HUES64 (cell line): ENCODE results near the gene HMGCS2.
A peak's percentile ranks its signal among the peaks of the same experiment; 100 is the strongest.

Experiments used
- H3K27ac ChIP-seq: 2 replicates; pipeline ENCODE4 v1.7.0; 2013; ENCODE audit warnings: low read depth, low read length, inconsistent platforms
- H3K27me3 ChIP-seq: 2 replicates; pipeline ENCODE4 v1.6.1; 2013; ENCODE audit warnings: mild to moderate bottlenecking, low read length; ENCODE audit not compliant: insufficient read depth
- H3K36me3 ChIP-seq: 2 replicates; pipeline ENCODE4 v1.6.1; 2013; ENCODE audit warnings: mild to moderate bottlenecking, low read length; ENCODE audit not compliant: insufficient read depth
- H3K4me1 ChIP-seq: 2 replicates; pipeline ENCODE4 v1.6.1; 2013; ENCODE audit warnings: mild to moderate bottlenecking, low read length, moderate library complexity; ENCODE audit not compliant: insufficient read depth
- H3K4me3 ChIP-seq: 2 replicates; pipeline ENCODE4 v1.5.1; 2013; ENCODE audit warnings: mild to moderate bottlenecking, low read length, moderate library complexity
- H3K9ac ChIP-seq: 2 replicates; pipeline ENCODE4 v1.6.1; 2013; ENCODE audit warnings: mild to moderate bottlenecking, low read depth, low read length
- H3K9me3 ChIP-seq: 2 replicates; pipeline ENCODE4 v1.6.1; 2013; ENCODE audit warnings: low read depth, low read length; ENCODE audit not compliant: insufficient read depth
- WGBS: fragments of 150-250, 120-280 bp; methylation state at CpG from one replicate; pipeline ENCODE4 v1.1.7; 2013; ENCODE audit warnings: missing lambda C conversion rate; 5-methylcytosine and 5-hydroxymethylcytosine counted together

Gene HMGCS2

GRCh38 chr1:119731060-119731459 lies 37.6 kb downstream of the HMGCS2 start:
- Histone ChIP-seq H3K27ac (no peak overlapping the region), H3K4me3 (no peak overlapping the region), H3K4me1 (0 out of 2 replicates have a peak, but pooled peaks cover 2% of the 10 kb centered on the region), H3K9me3 (no peaks in the 10 kb centered on the region), H3K36me3 (peaks cover 98% of the 10 kb centered on the region), H3K27me3 (no peaks in the 10 kb centered on the region), H3K9ac (no peak overlapping the region)
- 92% methylated on average over 5 of the region's 5 CpGs for WGBS

- Histone ChIP-seq H3K36me3 (peaks cover 98% of the 10 kb centered on the region), H3K4me3 (no peak overlapping the region), H3K27ac (no peak overlapping the region), H3K9me3 (no peaks in the 10 kb centered on the region), H3K27me3 (no peaks in the 10 kb centered on the region), H3K4me1 (0 out of 2 replicates have a peak, but pooled peaks cover 2% of the 10 kb centered on the region), H3K9ac (no peak overlapping the region)
These were observed 39.7 kb downstream of the HMGCS2 start for GRCh38 chr1:119729044-119729443.

GRCh38 chr1:119727991-119728390 lies 40.7 kb downstream of the HMGCS2 start:
- WGBS = 94% methylated on average over 1 of the region's 1 CpG

GRCh38 chr1:119725626-119726025 lies 43.1 kb downstream of the HMGCS2 start:
- no peak overlapping the region for H3K27ac ChIP-seq
- H3K4me3 ChIP-seq = no peak overlapping the region
- no peaks in the 10 kb centered on the region for H3K9me3 ChIP-seq
- H3K27me3 ChIP-seq = no peaks in the 10 kb centered on the region
- 93% methylated on average over 5 of the region's 5 CpGs for WGBS
- 0 out of 2 replicates have a peak, but pooled peaks cover 2% of the 10 kb centered on the region for H3K4me1 ChIP-seq
- H3K9ac ChIP-seq = no peak overlapping the region
- peaks cover 98% of the 10 kb centered on the region for H3K36me3 ChIP-seq

More at GRCh38 chr1:119727991-119728390, 40.7 kb downstream of the HMGCS2 start:
- no peaks in the 10 kb centered on the region for H3K27me3 ChIP-seq
- H3K27ac ChIP-seq = no peak overlapping the region
- no peaks in the 10 kb centered on the region for H3K9me3 ChIP-seq
- no peak overlapping the region for H3K4me3 ChIP-seq
- peaks cover 98% of the 10 kb centered on the region for H3K36me3 ChIP-seq
- no peak overlapping the region for H3K9ac ChIP-seq
- H3K4me1 ChIP-seq = 0 out of 2 replicates have a peak, but pooled peaks cover 2% of the 10 kb centered on the region

DNA sequence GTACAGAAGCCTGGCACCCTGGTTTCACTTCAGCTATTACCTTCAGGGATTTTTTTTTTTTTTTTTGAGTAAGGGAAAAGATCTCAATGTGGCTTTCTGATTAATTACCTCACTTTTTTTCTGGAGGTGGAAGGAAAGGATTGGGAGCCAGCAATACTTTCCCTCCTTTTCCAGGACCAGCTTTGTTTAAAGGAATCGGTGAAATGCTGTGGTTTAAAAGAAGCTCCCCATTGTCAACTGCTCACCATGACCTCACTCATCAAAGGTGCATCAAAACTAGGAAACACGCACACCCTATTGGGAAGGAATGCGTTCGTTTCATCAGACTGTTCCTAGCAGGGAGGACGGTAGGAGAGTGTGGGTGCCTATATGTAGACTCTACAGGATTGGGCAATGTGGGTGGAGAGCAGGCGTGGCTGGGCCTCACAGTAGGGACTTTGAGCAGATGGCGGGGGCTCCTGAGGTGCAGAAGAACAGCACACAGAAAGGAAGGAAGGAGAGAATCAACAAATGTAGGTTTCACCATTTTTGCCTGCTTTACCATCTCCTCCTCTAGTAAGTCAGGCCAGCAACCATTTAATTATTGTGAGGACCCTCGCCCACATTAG lies 44.0 kb downstream of the HMGCS2 start:
- Histone ChIP-seq H3K36me3 (peaks cover 98% of the 10 kb centered on the region), H3K27ac (no peak overlapping the region), H3K27me3 (no peaks in the 10 kb centered on the region), H3K9ac (no peak overlapping the region), H3K4me1 (0 out of 2 replicates have a peak, but pooled peaks cover 2% of the 10 kb centered on the region), H3K4me3 (no peak overlapping the region), H3K9me3 (no peaks in the 10 kb centered on the region)
- WGBS = 82% methylated on average over 8 of the region's 8 CpGs

GRCh38 chr1:119721896-119722295 lies 46.8 kb downstream of the HMGCS2 start:
- peaks cover 78% of the 10 kb centered on the region for H3K36me3 ChIP-seq

DNA sequence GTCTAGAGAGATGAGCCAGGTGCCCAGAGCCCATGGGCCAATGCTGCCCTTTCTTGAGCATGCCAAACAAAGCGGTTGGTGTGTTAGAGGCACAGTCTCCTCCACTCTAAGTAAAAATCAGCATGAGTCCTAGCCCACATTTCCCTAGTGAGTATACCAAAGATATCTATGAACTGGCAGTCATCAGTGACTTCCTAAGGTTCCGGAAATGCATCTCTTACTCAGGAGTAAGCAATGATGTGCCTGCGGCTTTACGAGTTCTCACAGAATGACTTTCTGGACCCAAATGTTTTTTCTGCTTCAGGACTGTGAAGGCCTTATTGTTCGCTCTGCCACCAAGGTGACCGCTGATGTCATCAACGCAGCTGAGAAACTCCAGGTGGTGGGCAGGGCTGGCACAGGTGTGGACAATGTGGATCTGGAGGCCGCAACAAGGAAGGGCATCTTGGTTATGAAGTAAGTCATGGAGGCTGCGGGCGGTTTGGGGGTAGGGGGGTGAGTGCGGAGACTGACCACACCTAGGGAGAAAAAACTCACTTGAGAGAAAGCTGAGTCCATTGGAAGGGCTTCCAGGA lies 47.8 kb downstream of the HMGCS2 start:
- Histone ChIP-seq H3K4me1 (peaks cover 21% of the 10 kb centered on the region), H3K27ac (no peak overlapping the region), H3K9ac (no peak overlapping the region), H3K9me3 (no peaks in the 10 kb centered on the region), H3K36me3 (peaks cover 69% of the 10 kb centered on the region), H3K27me3 (no peaks in the 10 kb centered on the region), H3K4me3 (no peak overlapping the region)
- 86% methylated on average over 11 of the region's 11 CpGs for WGBS

More at GRCh38 chr1:119721896-119722295, 46.8 kb downstream of the HMGCS2 start:
- WGBS = 89% methylated on average over 5 of the region's 5 CpGs
- no peak overlapping the region for H3K27ac ChIP-seq
- H3K27me3 ChIP-seq = no peaks in the 10 kb centered on the region
- H3K4me3 ChIP-seq = no peak overlapping the region
- peaks cover 12% of the 10 kb centered on the region for H3K4me1 ChIP-seq
- no peaks in the 10 kb centered on the region for H3K9me3 ChIP-seq
- H3K9ac ChIP-seq = no peak overlapping the region

GRCh38 chr1:119718972-119719371 lies 49.7 kb downstream of the HMGCS2 start:
- Histone ChIP-seq H3K4me1 (peaks cover 38% of the 10 kb centered on the region), H3K9ac (no peak overlapping the region), H3K27ac (no peak overlapping the region), H3K27me3 (no peaks in the 10 kb centered on the region), H3K9me3 (no peaks in the 10 kb centered on the region), H3K4me3 (no peak overlapping the region), H3K36me3 (peaks cover 56% of the 10 kb centered on the region)
- over 99% methylated on average over 3 of the region's 3 CpGs for WGBS

DNA sequence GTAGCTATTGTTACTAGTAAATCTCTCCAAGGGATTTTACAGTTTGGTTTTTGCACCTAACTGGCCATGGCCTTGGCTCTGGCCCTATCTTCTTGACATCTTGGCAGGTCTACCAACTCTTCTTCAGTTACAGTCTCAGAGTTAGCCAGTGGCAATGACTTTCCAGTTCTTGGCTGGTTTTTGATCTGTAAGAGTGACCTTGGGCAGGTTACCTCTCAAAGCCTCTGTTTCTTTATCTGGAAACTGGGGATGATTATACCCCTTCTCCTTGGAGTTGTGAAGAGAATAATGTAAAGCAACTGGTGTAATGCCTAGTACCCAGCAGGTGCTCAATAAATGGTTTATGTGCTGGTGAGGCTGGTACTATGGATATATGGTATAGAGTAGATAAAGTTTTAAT lies 50.3 kb downstream of the HMGCS2 start:
- Histone ChIP-seq H3K27ac (no peak overlapping the region), H3K36me3 (peaks cover 50% of the 10 kb centered on the region), H3K27me3 (no peaks in the 10 kb centered on the region), H3K4me1 (peaks cover 42% of the 10 kb centered on the region), H3K9ac (no peak overlapping the region), H3K4me3 (no peak overlapping the region), H3K9me3 (no peaks in the 10 kb centered on the region)

GRCh38 chr1:119715542-119715941 lies 53.2 kb downstream of the HMGCS2 start:
- Histone ChIP-seq H3K9me3 (no peaks in the 10 kb centered on the region), H3K4me1 (peaks cover 45% of the 10 kb centered on the region), H3K27ac (no peak overlapping the region), H3K36me3 (peaks cover 21% of the 10 kb centered on the region), H3K27me3 (no peaks in the 10 kb centered on the region), H3K9ac (0 out of 2 replicates have a peak overlapping the region, but pooled peaks have one; percentile 3), H3K4me3 (no peak overlapping the region)
- WGBS = 77% methylated on average over 5 of the region's 5 CpGs

DNA sequence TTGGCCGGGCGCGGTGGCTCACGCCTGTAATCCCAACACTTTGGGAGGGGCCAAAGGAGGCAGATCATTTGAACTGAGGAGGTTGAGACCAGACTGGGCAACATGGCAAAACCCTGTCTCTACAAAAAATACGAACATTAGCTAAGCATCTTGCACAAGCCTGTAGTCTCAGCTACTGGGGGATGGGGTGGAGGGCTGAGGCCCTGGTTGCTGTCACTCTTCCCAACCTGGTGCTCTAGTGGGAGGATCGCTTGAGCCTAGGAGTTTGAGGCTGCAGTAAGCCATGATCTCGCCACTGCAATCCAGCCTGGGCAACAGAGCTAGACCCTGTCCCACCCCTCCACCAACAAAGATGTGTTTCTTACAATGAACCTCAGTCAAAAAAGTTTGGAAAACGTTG lies 54.1 kb downstream of the HMGCS2 start:
- Histone ChIP-seq H3K36me3 (peaks cover 12% of the 10 kb centered on the region), H3K4me1 (peaks cover 51% of the 10 kb centered on the region), H3K4me3 (peak overlapping the region; percentile 80), H3K27me3 (no peaks in the 10 kb centered on the region), H3K9ac (no peak overlapping the region), H3K9me3 (no peaks in the 10 kb centered on the region), H3K27ac (no peak overlapping the region)
- WGBS = 93% methylated on average over 8 of the region's 8 CpGs
